DMS153 treated with DMSO at 0.1 percent for 48 hours (cell line): ENCODE data around the gene OR8A1.

ENCODE experiments used
- DNase-seq: peaks from one replicate; lab custom pipeline; 2025; ENCODE audit not compliant: unreplicated experiment; lab: John Stamatoyannopoulos, UW

Gene OR8A1

GRCh38 chr11:124569697-124570096, at the start of gene OR8A1:
Gene OR8A1, plus strand, starts transcription at chr11:124569997. Its CDS starts 123 bp downstream, at chr11:124570120.
- no peak for DNase-seq

GRCh38 chr11:124520550-124520854, 49.3 kb upstream of the OR8A1 start:
- DNase-seq, result no peak

GRCh38 chr11:124533626-124534025, 36.2 kb upstream of the OR8A1 start:
- DNase-seq, result no peak

GRCh38 chr11:124534051-124534450, 35.7 kb upstream of the OR8A1 start:
- DNase-seq, result no peak

- no peak for DNase-seq
These were observed 34.1 kb upstream of the OR8A1 start for GRCh38 chr11:124535552-124536232.

- DNase-seq, result no peak
These were observed 33.3 kb upstream of the OR8A1 start for GRCh38 chr11:124536520-124536919.

- no peak for DNase-seq
These were observed 31.8 kb upstream of the OR8A1 start for GRCh38 chr11:124538019-124538418.

GRCh38 chr11:124541204-124541603, 28.6 kb upstream of the OR8A1 start:
- DNase-seq, result no peak

- DNase-seq, result no peak
These were observed 26.7 kb upstream of the OR8A1 start for GRCh38 chr11:124543145-124543544.

- no peak for DNase-seq
These were observed 26.2 kb upstream of the OR8A1 start, which contains the start of gene OR8B12 for GRCh38 chr11:124543554-124543953. Gene OR8B12, minus strand, starts transcription at chr11:124543654. Its CDS starts 0 bp downstream, at chr11:124543654.

GRCh38 chr11:124551189-124551588, 18.6 kb upstream of the OR8A1 start:
- no peak for DNase-seq

GRCh38 chr11:124551987-124552386, 17.8 kb upstream of the OR8A1 start:
- DNase-seq, result no peak

- no peak for DNase-seq
These were observed 13.0 kb upstream of the OR8A1 start for GRCh38 chr11:124556828-124557227.

- no peak for DNase-seq
These were observed 363 bp downstream of the OR8A1 start for GRCh38 chr11:124570160-124570559.

GRCh38 chr11:124577716-124578427, 8.1 kb downstream of the OR8A1 start:
- no peak for DNase-seq

- DNase-seq, result no peak
These were observed 9.0 kb downstream of the OR8A1 start for GRCh38 chr11:124578761-124579160.

- DNase-seq, result no peak
These were observed 12.0 kb downstream of the OR8A1 start for GRCh38 chr11:124581817-124582216.

- DNase-seq, result no peak
These were observed 12.8 kb downstream of the OR8A1 start for GRCh38 chr11:124582565-124582964.

- no peak for DNase-seq
These were observed 14.0 kb downstream of the OR8A1 start for GRCh38 chr11:124583781-124584180.

- no peak for DNase-seq
These were observed 15.0 kb downstream of the OR8A1 start for GRCh38 chr11:124584681-124585372.

- DNase-seq, result peak; percentile 57
These were observed 16.6 kb downstream of the OR8A1 start for GRCh38 chr11:124586238-124586860.

GRCh38 chr11:124591430-124591829, 21.6 kb downstream of the OR8A1 start:
- no peak for DNase-seq
